COLO668 (cell line): ENCODE results near the gene ATF4.
A peak's percentile ranks its signal among the peaks of the same experiment; 100 is the strongest.
"Not testable (repeated sequence)": the region's sequence is repeated elsewhere in the genome, so short reads cannot be mapped to it uniquely, and the experiment has no call there.

Source experiments
- DNase-seq: peaks from one replicate; lab custom pipeline; 2025; ENCODE audit not compliant: unreplicated experiment; lab: John Stamatoyannopoulos, UW

The ATF4 gene

GRCh38 chr22:39510529-39511149 lies 9.7 kb upstream of the ATF4 start:
- no peak for DNase-seq

GRCh38 chr22:39511226-39511625 lies 9.1 kb upstream of the ATF4 start:
- no peak for DNase-seq

GRCh38 chr22:39512026-39512425 lies 8.3 kb upstream of the ATF4 start:
- no peak for DNase-seq

DNA sequence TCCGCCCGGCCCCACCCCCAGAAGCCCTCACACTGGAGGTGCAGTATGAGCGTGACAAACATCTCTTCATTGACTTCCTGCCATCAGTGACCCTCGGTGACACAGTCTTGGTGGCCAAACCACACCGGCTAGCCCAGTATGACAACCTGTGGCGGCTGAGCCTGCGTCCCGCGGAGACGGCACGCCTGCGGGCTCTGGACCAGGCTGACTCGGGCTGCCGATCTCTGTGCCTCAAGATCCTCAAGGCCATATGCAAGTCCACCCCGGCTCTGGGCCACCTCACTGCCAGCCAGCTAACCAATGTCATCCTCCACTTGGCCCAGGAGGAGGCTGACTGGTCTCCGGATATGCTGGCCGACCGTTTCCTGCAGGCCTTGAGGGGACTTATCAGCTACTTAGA lies 6.6 kb upstream of the ATF4 start:
- no peak for DNase-seq

DNA sequence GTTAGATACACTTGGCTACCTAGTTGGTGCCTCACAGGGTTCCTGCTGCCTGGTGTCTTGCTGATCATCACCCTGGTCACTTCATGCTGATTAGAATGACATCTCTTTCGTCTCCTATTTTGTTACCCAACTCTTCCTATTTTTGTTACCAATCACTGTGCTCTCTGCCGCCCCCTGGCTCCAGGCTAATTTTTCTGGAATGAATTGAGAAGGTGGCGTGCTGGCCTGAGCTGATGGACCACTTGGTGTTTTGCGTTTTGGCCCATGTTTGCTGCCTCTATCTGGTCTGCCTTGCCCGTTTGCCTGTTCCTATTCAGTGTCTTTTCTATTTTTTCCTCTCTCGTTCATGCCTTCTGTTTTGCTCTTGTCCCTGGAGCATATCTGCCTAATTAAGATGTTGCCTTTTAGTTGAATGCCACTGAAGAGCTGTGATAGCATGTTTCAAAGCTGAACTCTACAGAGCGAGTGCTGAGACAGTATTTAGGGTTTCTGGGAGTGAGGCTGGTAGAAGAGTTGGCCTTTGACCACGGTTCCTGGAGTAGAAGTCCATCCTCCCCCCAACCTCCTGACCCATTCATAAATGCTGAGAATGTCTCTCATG lies 5.9 kb upstream of the ATF4 start:
- DNase-seq = peak; percentile 52

GRCh38 chr22:39515266-39516050 lies 4.9 kb upstream of the ATF4 start:
- DNase-seq = no peak

DNA sequence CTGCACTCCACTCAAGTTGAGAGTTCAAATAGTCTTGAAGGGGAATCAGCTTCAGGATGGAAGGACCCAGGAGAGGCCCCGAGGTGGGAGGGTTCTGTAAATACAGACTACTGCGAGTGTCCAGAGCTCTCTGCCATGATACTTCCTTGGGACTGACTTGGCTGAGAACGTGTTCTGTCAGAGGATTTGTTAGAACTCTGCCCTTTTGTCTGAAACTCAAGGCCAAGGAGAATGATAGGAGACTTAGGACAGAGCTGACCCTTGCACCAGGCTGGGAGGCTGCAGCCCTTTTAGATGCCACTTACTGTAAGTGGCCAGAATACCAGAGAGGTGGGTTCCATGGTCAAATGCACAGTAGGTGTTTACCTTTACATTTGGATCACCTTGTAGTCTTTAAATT lies 2.9 kb upstream of the ATF4 start:
- no peak for DNase-seq

- no peak for DNase-seq
Observed at GRCh38 chr22:39518144-39518786, 2.1 kb upstream of the ATF4 start.

GRCh38 chr22:39518996-39519680 lies 1.2 kb upstream of the ATF4 start:
- DNase-seq = peak; percentile 65

GRCh38 chr22:39519681-39520225 lies 609 bp upstream of the ATF4 start:
- peak; percentile 98 for DNase-seq

GRCh38 chr22:39521106-39521885 lies 934 bp downstream of the ATF4 start:
- not testable (repeated sequence) for DNase-seq

GRCh38 chr22:39522091-39522490 lies 1.7 kb downstream of the ATF4 start:
- DNase-seq = not testable (repeated sequence)

DNA sequence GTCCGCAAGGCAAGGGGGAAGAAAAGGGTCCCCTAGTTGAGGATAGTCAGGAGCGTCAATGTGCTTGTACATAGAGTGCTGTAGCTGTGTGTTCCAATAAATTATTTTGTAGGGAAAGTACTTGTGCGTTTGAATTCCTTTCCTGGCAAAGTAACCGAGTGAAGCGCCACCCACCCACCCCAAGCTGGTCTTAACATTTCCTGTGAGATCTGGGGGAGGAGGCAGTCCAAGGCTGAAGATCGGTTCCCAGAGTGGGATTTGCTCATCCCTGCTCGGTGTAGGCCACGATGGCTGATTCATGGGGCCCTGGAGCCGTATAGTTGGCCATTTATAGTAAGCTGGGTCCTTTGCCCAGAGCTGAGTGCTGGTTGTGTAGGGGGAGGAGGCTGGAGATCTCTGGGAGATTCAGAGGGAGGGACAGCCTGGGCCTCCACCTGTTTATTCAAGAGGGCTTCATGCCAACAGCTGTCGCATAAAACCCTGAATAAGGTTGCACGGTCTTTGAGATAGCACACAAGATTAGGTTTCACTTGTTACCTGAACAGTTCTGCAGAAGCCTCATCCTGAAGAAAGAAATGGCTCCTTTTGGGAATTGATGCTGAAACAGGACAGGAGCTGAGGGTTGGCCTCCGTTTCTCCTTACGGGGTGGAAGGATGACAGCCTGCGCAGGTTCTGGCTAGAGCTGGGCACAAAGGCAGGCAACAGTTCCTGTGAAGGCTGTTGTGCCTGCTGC lies 2.4 kb downstream of the ATF4 start:
- DNase-seq = peak; percentile 57

DNA sequence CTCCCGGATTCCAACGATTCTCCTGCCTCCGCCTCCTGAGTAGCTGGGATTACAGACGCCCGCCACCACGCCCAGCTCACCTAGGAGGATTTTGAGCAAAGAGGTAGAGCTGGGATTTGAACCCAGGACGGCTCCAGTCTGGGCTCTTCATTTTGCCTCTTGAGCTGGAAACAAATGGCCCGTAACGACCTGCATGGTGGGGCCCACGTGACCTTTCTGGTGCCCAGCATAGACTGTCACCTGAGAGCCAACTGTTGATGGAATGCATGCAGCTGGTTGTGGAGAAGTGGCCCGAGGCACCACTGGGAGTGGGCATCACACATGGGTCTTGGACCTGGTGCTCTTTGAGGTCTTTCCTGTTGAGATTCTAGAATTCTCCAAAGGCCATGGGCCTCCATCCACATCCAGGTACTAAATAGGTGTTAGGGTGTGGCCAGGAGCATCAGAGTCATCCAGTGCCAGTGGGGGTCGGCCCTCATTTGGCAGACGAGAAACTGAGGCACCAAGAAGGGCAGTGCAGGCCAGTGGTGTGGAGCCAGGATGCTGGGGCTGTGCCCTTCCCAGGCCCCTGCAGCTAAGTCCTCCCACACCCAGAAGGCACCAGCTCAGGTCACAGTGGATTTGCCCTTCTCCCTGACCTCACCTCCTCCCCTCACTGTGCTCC lies 3.9 kb downstream of the ATF4 start:
- peak; percentile 37 for DNase-seq

DNA sequence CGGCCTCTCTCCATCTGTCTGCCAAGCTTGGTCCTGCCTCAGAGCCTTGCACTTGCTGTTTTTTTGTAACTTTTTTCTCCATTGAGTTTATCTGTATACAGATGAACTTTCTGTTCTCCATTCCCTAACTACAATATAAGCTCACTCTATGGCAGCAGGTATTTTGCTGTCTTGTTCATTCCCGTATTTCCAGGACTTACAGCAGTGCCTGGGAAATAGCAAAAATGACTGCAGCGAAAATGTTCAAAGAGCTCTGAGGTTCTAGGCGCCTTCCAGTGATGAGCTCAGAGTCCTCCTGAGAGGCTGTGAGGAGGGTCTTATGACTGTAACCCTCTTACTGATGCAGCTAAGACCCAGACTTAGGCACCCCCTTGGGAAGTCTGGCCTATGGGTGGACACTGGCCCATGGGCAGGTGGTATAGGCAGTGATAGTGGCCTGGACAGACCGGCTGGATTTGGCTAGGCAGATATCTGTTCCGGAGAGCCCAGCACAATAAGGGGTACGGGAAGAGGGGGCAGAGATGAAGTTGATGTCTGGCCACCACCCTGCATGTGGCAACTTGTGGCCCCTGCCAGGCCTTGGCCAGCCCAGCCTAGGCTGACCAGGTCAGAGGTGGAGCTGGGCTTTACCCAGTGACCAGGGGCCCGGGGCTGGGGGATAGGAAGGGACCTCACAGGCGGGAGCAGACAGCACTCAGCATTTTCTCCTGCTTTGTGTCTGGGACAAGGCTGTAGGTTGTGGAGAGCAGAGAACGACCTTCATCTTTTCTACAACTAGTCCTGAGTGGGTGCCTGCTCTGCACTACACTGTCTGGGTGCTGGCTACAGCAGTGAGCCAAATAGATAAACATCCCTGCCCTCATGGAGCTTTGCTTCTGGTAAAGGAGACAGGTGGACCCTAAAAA lies 4.6 kb downstream of the ATF4 start:
- DNase-seq = no peak

DNA sequence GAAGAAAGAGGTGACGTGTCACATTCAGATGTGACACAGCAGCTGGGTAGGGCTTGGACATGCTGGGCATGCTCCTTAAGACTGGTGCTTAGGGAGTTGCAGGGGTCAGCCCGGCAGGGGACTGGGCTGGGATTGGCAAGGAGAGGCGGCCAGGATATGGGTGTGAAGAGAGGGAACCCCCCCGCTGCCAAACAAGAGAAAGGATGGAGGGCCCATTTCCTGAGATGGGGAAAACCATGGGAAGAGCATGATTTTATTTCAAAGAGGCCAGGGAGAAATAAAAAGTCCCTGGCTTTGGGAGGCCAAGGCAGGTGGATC lies 5.3 kb downstream of the ATF4 start:
- no peak for DNase-seq

DNA sequence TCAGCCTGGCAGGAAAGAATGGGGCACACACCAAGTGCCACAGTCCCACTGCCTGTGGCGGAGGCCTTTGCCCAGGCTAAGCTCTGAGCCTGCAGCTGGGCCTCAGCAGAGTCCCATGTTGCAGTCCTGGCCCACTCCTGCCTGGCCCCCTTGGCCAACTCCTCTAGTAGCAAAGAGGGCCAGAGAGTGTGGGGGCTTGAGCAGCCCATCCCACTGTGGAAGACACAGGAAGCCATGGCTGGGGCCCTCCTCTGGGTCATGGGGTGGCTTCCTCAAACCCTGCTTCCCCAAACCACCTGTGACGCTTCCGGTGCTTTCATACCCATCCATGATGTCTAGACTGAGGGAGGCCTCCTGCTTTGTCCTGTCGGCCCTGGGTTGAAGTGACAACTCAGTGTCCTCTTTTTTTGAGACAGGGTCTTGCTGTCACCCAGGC lies 6.4 kb downstream of the ATF4 start:
- peak; percentile 28 for DNase-seq

- peak; percentile 73 for DNase-seq
Observed at GRCh38 chr22:39527481-39527961, 7.2 kb downstream of the ATF4 start.
